IPS DF 6.9 (cell line): ENCODE data around the gene CELF5.
"Not testable (repeated sequence)": the region's sequence is repeated elsewhere in the genome, so short reads cannot be mapped to it uniquely, and the experiment has no call there.

Source experiments
- DNase-seq: peaks from one replicate; pipeline ENCODE4 v3.0.0-alpha.2; 2013; ENCODE audit warnings: low read depth, low spot score
- H3K27ac ChIP-seq: one replicate; pipeline ENCODE4 v1.5.1; 2013; ENCODE audit warnings: low read length, control low read depth
- H3K27me3 ChIP-seq: 2 replicates; pipeline ENCODE4 v1.6.1; 2013; ENCODE audit warnings: mild to moderate bottlenecking, low read length; ENCODE audit not compliant: control insufficient read depth, insufficient read depth
- H3K36me3 ChIP-seq: 2 replicates; pipeline ENCODE4 v1.6.1; 2013; ENCODE audit warnings: low read length; ENCODE audit not compliant: control insufficient read depth, insufficient read depth
- H3K4me1 ChIP-seq: 2 replicates; pipeline ENCODE4 v1.6.1; 2013; ENCODE audit warnings: low read length; ENCODE audit not compliant: control insufficient read depth, insufficient read depth
- H3K4me3 ChIP-seq: 2 replicates; pipeline ENCODE4 v1.5.1; 2013; ENCODE audit warnings: mild to moderate bottlenecking, low read length
- H3K9me3 ChIP-seq: 2 replicates; pipeline ENCODE4 v1.6.1; 2013; ENCODE audit warnings: low read length, inconsistent platforms; ENCODE audit not compliant: control insufficient read depth, insufficient read depth
- WGBS: extraction: QIAGEN DNeasy Blood & Tissue Kit; methylation state at CpG from one replicate; pipeline ENCODE4 v1.1.7; 2013; ENCODE audit warnings: mixed read lengths, missing lambda C conversion rate; ENCODE audit not compliant: insufficient read length, insufficient coverage; 5-methylcytosine and 5-hydroxymethylcytosine counted together

Gene CELF5

GRCh38 chr19:3320853-3321252, 96.4 kb downstream of the CELF5 start:
- H3K27ac ChIP-seq, result no peak overlapping the region
- DNase-seq, result no peak
- no peaks in the 10 kb centered on the region for H3K27me3 ChIP-seq
- no peaks in the 10 kb centered on the region for H3K9me3 ChIP-seq
- H3K4me1 ChIP-seq, result no peaks in the 10 kb centered on the region
- no peaks in the 10 kb centered on the region for H3K36me3 ChIP-seq
- WGBS, result no CpG with 5 or more reads among the region's 8 CpGs
- no peak overlapping the region for H3K4me3 ChIP-seq

- no peak for DNase-seq
- H3K27ac ChIP-seq, result no peak overlapping the region
- no peaks in the 10 kb centered on the region for H3K27me3 ChIP-seq
- no peaks in the 10 kb centered on the region for H3K4me1 ChIP-seq
- no peaks in the 10 kb centered on the region for H3K36me3 ChIP-seq
- no peaks in the 10 kb centered on the region for H3K9me3 ChIP-seq
- no peak overlapping the region for H3K4me3 ChIP-seq
- no CpG with 5 or more reads among the region's 6 CpGs for WGBS
Observed at GRCh38 chr19:3321696-3322095, 97.2 kb downstream of the CELF5 start.

- H3K27ac ChIP-seq, result no peak overlapping the region
- no peaks in the 10 kb centered on the region for H3K9me3 ChIP-seq
- H3K4me1 ChIP-seq, result no peaks in the 10 kb centered on the region
- no peak for DNase-seq
- no peaks in the 10 kb centered on the region for H3K36me3 ChIP-seq
- no peaks in the 10 kb centered on the region for H3K27me3 ChIP-seq
- no peak overlapping the region for H3K4me3 ChIP-seq
- WGBS, result no CpG with 5 or more reads among the region's 6 CpGs
Observed at GRCh38 chr19:3322199-3322978, 97.9 kb downstream of the CELF5 start.

GRCh38 chr19:3323026-3323425, 98.6 kb downstream of the CELF5 start:
- H3K4me3 ChIP-seq, result no peak overlapping the region
- no peak overlapping the region for H3K27ac ChIP-seq
- no peaks in the 10 kb centered on the region for H3K27me3 ChIP-seq
- DNase-seq, result no peak
- no peaks in the 10 kb centered on the region for H3K4me1 ChIP-seq
- H3K36me3 ChIP-seq, result no peaks in the 10 kb centered on the region
- no peaks in the 10 kb centered on the region for H3K9me3 ChIP-seq
- WGBS, result no CpG with 5 or more reads among the region's 2 CpGs

GRCh38 chr19:3323658-3324057, 99.2 kb downstream of the CELF5 start:
- no CpG with 5 or more reads among the region's 2 CpGs for WGBS
- H3K4me1 ChIP-seq, result no peaks in the 10 kb centered on the region

GRCh38 chr19:3324405-3324856, 100.0 kb downstream of the CELF5 start:
- Histone ChIP-seq H3K36me3 (no peaks in the 10 kb centered on the region), H3K9me3 (no peaks in the 10 kb centered on the region), H3K27ac (no peak overlapping the region), H3K27me3 (no peaks in the 10 kb centered on the region), H3K4me3 (no peak overlapping the region), H3K4me1 (no peaks in the 10 kb centered on the region)
- no CpG with 5 or more reads among the region's 5 CpGs for WGBS
- DNase-seq, result no peak

More at GRCh38 chr19:3323658-3324057, 99.2 kb downstream of the CELF5 start:
- Histone ChIP-seq H3K9me3 (no peaks in the 10 kb centered on the region), H3K27ac (no peak overlapping the region), H3K27me3 (no peaks in the 10 kb centered on the region), H3K4me3 (no peak overlapping the region), H3K36me3 (no peaks in the 10 kb centered on the region)
- DNase-seq, result no peak

GRCh38 chr19:3325451-3325850, 101.0 kb downstream of the CELF5 start:
- no peaks in the 10 kb centered on the region for H3K27me3 ChIP-seq
- no CpG with 5 or more reads among the region's 1 CpG for WGBS
- H3K36me3 ChIP-seq, result no peaks in the 10 kb centered on the region
- no peaks in the 10 kb centered on the region for H3K4me1 ChIP-seq
- no peak overlapping the region for H3K4me3 ChIP-seq
- H3K9me3 ChIP-seq, result no peaks in the 10 kb centered on the region
- DNase-seq, result no peak
- H3K27ac ChIP-seq, result no peak overlapping the region

GRCh38 chr19:3328743-3329142, 104.3 kb downstream of the CELF5 start:
- Histone ChIP-seq H3K4me1 (no peaks in the 10 kb centered on the region), H3K9me3 (no peaks in the 10 kb centered on the region), H3K27me3 (no peaks in the 10 kb centered on the region), H3K36me3 (no peaks in the 10 kb centered on the region), H3K27ac (no peak overlapping the region), H3K4me3 (no peak overlapping the region)
- WGBS, result no CpG with 5 or more reads among the region's 3 CpGs
- DNase-seq, result no peak

GRCh38 chr19:3330047-3330446, 105.6 kb downstream of the CELF5 start:
- H3K4me3 ChIP-seq, result no peak overlapping the region
- no peak for DNase-seq
- H3K36me3 ChIP-seq, result no peaks in the 10 kb centered on the region
- WGBS, result no CpG with 5 or more reads among the region's 9 CpGs
- no peaks in the 10 kb centered on the region for H3K9me3 ChIP-seq
- no peak overlapping the region for H3K27ac ChIP-seq
- H3K4me1 ChIP-seq, result no peaks in the 10 kb centered on the region
- no peaks in the 10 kb centered on the region for H3K27me3 ChIP-seq

- H3K9me3 ChIP-seq, H3K4me3 ChIP-seq, DNase-seq, H3K36me3 ChIP-seq, H3K27me3 ChIP-seq, H3K27ac ChIP-seq, H3K4me1 ChIP-seq: not testable (repeated sequence)
- WGBS, result no CpG with 5 or more reads among the region's 1 CpG
Observed at GRCh38 chr19:3332232-3332631, 107.8 kb downstream of the CELF5 start.

- Histone ChIP-seq H3K27me3 (no peaks in the 10 kb centered on the region), H3K9me3 (no peaks in the 10 kb centered on the region), H3K4me3 (no peak overlapping the region), H3K36me3 (no peaks in the 10 kb centered on the region; the same call in 1 of the 2 replicates), H3K4me1 (no peaks in the 10 kb centered on the region), H3K27ac (no peak overlapping the region)
- DNase-seq, result no peak
- WGBS, result no CpG with 5 or more reads among the region's 4 CpGs
Observed at GRCh38 chr19:3333020-3333583, 108.6 kb downstream of the CELF5 start.
